GM18951 (cell line): Measurements from ENCODE around the gene SNAI3.

Experiments used
- POLR2A ChIP-seq: IDR thresholded peaks from 4 replicates; pipeline ENCODE4 v1.6.1; 2011; ENCODE audit warnings: mild to moderate bottlenecking; ENCODE audit not compliant: insufficient read length, insufficient read depth; ENCODE audit errors: extremely low read depth
- in situ Hi-C: fragments of 300-500 bp; cut with MboI; formaldehyde crosslinking; loops from one replicate; pipeline ENCODE4 v1.12.0; 2022; ENCODE audit warnings: low sequenced_read_pairs, mixed read lengths, inconsistent platforms; ENCODE audit not compliant: unreplicated experiment

Gene SNAI3

DNA sequence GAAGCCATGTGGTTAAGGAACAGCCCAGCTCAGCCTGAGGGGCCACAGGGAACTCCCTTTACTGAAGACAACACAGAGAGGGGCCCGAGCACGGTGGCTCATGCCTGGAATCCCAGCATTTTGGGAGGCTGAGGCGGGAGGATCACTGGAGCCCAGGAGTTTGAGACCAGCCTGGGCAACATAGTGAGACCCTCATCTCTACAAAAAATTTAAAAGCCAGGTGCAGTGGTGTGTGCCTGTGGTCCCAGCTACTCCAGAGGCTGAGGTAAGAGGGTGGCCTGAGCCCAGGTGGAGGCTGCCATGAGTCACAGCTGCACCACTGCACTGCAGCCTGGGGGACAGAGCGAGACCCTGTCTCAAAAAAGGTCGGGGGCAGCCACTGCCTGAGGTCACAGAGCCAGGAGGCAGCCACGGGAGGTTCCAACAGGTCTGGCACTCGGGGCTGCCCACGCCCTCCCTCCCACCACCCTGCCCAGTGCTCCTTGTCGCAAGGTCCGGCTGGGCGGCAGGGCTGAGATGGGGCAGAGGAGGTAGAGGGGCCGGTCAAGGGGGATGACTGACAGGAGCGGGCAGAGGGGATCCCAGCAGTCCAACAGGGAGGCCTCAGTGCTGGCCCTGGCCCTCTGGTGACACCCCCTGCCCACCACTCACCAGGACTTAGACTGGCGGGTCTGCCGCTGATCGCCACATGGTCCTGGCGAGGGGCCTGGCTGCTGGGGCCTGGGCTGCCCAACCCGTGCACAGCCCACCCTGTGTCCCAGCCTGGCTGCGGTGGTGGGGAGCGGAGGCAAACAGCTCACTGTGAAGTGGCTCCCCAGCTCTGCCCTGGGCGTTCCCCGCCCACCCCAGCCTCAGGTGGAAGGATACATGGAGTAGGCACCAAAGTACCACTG is 38.9 kb downstream of the SNAI3 start:
- in situ Hi-C loops, result no loop called here
- TF ChIP-seq POLR2A, result no peak

DNA sequence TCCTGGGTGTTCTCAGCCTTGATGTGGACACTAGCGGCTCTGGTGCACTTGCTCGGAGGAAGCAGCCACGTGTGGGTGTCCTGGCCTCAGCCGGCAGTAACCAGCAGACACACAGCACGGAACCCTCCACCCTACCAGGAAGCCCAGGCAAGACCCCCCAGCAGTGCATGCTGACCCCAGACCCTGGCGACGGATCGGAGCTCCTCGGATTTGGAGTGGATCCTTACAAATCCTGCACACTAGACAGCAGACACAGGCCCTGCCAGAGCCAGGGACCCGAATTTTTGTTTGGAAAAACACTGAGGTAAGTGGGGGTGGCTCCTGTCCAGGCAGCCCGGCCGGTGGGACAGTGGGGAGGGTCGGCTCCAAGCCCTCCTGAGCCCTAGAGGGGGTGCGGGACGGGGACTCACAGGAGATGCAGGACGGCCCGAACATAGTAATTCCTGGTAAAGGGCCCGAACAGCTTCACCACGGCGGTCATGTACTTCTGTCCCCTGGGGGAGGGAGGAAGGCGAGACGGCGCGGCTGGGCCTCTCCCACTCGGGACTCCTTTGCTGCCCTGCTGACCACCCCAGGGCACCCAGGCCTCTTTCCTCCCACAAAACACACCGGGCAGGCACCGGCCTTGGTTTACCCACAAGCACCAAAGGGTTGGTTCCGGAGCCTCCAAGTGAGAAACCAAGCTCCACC is 39.8 kb downstream of the SNAI3 start:
- in situ Hi-C loops, result no loop called here

DNA sequence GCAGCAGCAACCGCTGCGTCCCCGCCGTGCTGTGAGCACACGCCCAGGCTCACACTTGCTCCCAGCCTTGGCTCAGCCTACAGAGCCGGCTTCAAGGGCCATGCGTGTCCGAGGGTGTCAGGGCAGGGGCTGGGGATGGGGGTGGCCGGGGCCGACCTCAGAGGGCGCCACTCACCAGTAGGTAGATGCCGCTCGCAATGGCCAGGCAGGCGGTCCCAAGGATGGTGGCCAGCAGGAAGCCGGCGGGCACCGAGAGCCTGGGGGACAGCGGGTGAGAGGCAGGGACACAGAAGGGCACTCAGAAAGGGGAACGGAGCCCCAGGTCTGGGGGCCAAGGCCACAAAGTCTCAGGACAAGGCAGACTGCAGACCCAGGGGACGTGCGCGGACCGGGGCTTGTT is 40.4 kb downstream of the SNAI3 start:
- TF ChIP-seq POLR2A, result no peak
- in situ Hi-C loops, result no loop called here

More for the DNA sequence above, 39.8 kb downstream of the SNAI3 start:
- TF ChIP-seq POLR2A, result no peak

DNA sequence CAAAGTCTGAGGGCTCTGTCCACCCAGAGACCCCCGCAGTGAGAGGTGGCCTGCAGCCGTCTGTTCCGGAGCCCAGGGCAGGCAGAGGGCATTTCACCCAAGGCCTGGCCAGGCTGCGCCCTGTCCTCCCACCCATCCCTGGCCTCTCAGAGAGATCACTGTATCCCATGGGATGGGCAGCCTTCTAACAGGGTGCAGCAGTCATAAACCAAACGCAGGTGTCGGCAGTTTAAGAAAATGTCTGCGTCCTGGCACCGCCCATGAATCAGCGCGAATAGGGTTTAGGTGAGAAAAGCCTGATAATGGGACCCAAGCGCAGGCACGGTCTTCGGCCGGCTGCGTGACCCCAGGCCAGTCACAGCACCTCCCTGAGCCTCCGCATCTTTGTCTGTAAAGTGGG is 40.9 kb downstream of the SNAI3 start:
- in situ Hi-C loops, result no loop called here
- no peak for TF ChIP-seq POLR2A

DNA sequence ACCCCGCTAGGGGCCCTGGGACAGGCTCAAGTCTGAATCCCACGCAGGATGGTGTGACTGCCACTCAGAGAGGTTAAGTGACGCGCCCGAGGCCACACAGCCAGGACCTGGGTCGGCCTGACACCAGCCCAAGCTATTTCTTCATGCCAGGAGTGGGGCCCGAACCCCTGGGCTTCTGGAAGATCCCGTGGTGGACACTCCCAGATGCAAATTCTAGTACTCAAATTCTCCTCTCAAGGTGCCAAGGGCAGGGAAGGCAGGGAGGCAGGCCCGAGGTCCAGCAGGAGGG is 42.7 kb downstream of the SNAI3 start:
- no peak for TF ChIP-seq POLR2A
- in situ Hi-C loops, result no loop called here

DNA sequence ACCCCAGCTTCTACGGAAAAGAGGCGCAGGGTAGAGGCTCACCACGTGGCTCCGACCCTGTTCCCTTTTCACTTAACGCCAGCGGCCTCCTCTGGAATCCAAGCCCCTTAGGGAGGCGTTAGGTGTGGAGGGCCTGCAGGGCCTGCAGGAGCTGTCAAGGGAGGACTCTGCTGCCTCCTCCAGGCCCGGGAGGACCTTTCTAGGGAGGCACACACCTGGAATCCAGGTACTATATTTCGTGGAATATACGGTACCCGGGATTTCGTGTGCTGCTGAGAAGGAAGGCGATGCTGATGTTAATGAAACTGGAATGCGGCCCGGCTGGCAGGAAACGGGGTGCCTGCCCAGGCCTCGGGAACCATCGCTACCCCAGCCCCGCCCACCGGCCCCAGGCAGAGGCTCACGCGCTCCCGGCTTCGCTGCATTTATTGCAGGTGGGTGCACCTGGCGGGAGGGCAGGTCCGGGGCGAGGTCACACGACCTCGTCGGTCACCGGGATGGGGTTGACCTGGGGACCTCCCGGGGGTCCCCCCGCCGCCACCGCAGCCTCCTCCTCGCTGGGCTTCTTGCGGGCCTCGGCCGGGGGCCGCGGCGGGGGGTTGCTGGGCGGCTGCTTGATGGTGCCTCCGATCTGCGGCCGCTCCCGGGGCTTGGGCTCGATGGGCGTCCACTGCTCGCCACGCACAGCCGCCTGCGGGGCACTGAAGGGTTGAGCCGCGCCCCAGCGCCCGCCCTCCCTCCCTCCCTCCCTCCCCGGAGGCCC is 43.2 kb downstream of the SNAI3 start:
- in situ Hi-C loops, result no loop called here
- TF ChIP-seq POLR2A, result peak; percentile 3

DNA sequence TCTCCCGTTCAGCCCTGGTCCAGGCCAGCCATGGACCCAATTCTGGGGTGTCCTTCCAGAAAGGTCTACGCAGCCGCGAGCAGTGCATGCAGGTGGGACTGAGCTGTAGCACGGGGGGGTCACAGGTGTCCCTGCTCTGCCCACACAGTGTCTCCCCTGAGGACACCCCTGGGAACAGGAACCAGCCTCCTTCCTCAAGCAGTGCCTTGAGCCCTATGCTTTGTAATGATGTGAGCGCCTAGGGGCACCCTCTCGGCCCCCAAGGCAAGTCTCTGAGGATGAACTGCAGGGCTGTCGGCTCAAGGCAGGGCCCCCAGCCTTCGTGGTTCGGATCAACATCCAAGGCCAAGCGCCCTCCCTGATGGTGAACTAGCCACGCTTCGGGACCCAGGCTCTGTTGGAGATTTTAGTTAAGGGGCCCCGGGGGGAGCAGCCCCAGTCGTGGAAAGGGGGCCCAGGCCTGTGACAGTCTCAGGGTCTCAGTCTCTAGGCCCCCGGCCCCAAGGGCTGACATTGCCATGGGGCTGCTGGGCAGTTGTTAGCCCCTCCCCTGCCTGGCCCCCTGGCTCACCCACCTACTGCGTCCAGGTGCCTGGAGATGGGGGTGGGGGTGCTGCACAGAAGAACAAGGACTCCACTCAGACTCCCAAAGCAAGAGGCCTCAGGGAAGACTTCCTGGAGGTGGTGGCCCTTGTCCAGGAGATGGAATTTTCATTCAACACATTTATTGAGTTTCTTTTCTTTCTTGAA is 45.6 kb downstream of the SNAI3 start:
- in situ Hi-C loops, result no loop called here
- TF ChIP-seq POLR2A, result no peak

DNA sequence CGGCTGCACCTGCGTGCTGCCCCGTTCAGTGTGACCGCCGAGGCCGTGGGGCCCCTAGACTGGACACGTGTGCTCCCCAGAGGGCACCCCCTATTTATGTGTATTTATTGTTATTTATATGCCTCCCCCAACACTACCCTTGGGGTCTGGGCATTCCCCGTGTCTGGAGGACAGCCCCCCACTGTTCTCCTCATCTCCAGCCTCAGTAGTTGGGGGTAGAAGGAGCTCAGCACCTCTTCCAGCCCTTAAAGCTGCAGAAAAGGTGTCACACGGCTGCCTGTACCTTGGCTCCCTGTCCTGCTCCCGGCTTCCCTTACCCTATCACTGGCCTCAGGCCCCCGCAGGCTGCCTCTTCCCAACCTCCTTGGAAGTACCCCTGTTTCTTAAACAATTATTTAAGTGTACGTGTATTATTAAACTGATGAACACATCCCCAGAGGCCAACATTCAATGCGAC is 46.2 kb downstream of the SNAI3 start:
- in situ Hi-C loops, result no loop called here

DNA sequence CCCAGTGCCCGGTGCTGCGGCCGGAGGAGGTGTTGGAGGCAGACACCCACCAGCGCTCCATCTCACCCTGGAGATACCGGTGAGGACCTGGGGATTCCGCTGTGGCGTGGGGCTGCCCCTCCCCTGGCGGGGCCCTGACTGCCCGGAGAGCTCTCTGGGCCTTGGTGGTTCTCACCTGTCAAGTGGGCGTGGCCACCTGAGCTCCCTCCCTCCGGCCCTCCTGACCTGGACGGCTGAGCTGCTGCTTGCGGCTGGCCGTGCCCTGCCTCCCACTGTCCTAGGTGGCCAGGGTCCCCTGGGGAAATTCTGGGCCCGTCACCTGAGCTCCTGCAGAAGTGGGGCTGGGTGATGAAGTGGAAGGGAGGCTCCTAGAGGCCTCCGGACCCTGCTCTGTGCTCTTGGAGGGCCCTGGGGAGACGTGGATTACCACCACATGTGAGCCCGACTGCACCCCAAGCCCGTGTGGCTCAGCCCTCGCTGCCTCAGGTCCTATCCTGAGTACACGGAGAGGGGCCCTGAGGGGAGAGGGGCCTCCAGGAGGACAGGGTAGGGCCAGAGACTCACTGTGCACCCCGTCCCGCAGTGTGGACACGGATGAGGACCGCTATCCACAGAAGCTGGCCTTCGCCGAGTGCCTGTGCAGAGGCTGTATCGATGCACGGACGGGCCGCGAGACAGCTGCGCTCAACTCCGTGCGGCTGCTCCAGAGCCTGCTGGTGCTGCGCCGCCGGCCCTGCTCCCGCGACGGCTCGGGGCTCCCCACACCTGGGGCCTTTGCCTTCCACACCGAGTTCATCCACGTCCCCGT is 46.9 kb downstream of the SNAI3 start:
- TF ChIP-seq POLR2A, result no peak
- in situ Hi-C loops, result no loop called here

More for the DNA sequence above, 46.2 kb downstream of the SNAI3 start:
- TF ChIP-seq POLR2A, result no peak

DNA sequence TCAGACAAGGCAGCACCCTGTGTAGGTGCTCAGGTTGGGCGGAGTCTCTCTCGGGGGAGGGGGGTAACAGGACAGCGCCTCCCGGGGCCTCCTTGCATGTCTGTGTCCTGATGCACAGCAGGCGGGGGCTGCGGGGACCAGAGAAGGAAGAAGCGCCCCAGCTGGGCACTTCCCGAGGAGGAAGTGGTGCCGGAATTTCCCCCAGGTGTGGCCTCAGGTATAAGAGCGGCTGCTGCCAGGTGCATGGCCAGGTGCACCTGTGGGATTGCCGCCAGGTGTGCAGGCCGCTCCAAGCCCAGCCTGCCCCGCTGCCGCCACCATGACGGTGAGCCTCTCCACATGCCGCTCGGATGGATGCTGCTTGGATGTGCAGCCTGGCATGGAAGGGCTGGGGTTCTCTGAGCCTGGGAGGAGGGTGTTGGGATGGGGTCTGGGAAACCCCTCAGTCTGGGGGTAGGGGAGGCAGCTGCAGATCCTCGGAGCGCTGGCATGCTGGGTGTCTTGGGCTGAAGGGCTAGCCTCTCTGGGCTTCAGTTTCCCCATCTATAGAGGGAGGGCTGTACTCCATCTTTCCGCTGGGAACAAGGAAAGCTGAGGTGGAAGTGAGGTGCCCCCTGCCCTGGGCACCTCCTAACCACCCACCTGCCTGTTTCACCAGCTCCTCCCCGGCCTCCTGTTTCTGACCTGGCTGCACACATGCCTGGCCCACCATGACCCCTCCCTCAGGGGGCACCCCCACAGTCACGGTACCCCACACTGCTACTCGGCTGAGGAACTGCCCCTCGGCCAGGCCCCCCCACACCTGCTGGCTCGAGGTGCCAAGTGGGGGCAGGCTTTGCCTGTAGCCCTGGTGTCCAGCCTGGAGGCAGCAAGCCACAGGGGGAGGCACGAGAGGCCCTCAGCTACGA is 47.7 kb downstream of the SNAI3 start, which contains the start of gene IL17C:
IL17C (plus strand) TSS at position 250 of the 908 bp plus-strand sequence; CDS start at position 320, 70 bp downstream.
- in situ Hi-C loops, result no loop called here
- TF ChIP-seq POLR2A, result no peak
